HG03066 (cell line): Measurements from ENCODE around the gene AGO4.

ENCODE experiments used
- ATAC-seq: cut with Tn5 transposase; IDR thresholded peaks from one replicate; pipeline ENCODE4 v1.9.1; 2021; ENCODE audit warnings: low read depth; ENCODE audit not compliant: unreplicated experiment

Gene AGO4

GRCh38 chr1:35893051-35893879, 85.4 kb downstream of the AGO4 start:
- no peak for ATAC-seq

- ATAC-seq, result peak; percentile 63
Observed at GRCh38 chr1:35894183-35894582, 86.4 kb downstream of the AGO4 start.

GRCh38 chr1:35894656-35895055, 86.8 kb downstream of the AGO4 start:
- ATAC-seq, result no peak

GRCh38 chr1:35899941-35900340, 92.1 kb downstream of the AGO4 start:
- no peak for ATAC-seq

- ATAC-seq, result no peak
Observed at GRCh38 chr1:35901235-35901634, 93.4 kb downstream of the AGO4 start.

GRCh38 chr1:35902671-35903070, 94.9 kb downstream of the AGO4 start:
- no peak for ATAC-seq
